GM21381 (cell line): ENCODE results near the gene MYADML2.
A peak's percentile ranks its signal among the peaks of the same experiment; 100 is the strongest.

Source experiments
- ATAC-seq: cut with Tn5 transposase; IDR thresholded peaks from one replicate; pipeline ENCODE4 v1.9.1; 2021; ENCODE audit warnings: mild to moderate bottlenecking, moderate library complexity; ENCODE audit not compliant: unreplicated experiment

MYADML2 gene

GRCh38 chr17:81926451-81927151, 20.4 kb downstream of the MYADML2 start:
- peak; percentile 23 for ATAC-seq

- no peak for ATAC-seq
Measured at GRCh38 chr17:81925860-81926450, 21.1 kb downstream of the MYADML2 start.

GRCh38 chr17:81924557-81925532, 22.2 kb downstream of the MYADML2 start:
- ATAC-seq: no peak

GRCh38 chr17:81923302-81924260, 23.5 kb downstream of the MYADML2 start:
- ATAC-seq: no peak

- ATAC-seq: no peak
Measured at GRCh38 chr17:81922566-81923301, 24.3 kb downstream of the MYADML2 start.

- no peak for ATAC-seq
Measured at GRCh38 chr17:81921996-81922565, 25.0 kb downstream of the MYADML2 start.

DNA sequence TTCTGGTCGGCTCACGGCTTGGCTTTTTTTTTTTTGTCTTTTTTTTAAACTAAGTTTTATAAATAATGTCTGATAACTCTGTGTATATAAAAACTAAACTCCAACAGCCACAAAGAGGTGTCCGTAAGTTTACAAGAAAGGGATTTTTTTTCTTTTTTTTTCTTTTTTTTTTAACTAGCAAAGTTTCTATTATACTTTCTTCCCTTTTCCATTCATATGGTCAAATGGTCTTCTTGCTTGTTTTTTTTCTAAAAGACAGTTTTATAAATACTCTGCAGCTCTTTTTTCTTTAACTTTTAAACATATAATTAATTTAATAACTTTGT, 25.5 kb downstream of the MYADML2 start:
- no peak for ATAC-seq

DNA sequence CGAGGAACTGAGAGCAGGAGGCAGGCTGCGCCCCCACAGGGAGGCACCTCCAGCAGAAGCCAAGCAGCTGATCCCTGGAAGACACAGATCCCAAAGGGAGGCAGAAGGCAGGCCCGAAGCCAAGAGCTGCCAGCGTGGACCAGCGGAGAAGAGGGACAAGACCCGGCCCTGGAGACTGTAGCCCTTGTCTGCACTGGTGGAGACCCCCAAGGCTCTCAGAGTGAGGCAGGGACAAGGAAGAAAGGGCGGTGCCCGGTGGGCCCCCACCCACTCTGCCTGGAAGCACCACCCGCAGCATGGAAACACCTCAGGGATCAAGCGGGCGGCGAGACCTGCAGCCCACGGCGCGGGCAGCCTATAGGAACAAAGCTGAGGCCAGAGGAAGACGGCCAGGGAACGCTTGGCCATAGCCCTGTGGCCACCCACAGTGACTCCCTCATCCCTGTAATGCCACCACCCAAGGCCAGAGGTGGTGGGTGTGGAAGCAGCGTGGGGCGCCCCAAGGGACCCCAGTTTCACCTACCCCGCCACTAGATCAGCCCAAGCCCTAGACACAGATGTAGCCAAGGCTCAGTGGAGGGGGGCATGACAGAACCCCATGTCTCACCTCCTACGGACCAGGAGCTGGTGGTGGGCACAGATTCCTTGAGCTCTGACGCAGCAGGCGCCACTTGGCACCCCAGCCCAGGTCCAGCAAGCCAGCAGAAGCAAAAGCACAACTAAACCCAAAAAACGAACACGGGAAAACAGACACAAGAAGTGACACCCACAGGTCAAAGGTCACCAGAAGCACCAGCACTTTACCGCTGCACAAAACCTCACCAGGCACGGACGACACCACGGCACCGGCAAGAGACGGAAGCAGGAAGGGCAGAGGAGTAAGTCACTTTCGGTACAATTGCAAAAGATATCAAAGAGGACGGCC, 26.2 kb downstream of the MYADML2 start:
- ATAC-seq: no peak

DNA sequence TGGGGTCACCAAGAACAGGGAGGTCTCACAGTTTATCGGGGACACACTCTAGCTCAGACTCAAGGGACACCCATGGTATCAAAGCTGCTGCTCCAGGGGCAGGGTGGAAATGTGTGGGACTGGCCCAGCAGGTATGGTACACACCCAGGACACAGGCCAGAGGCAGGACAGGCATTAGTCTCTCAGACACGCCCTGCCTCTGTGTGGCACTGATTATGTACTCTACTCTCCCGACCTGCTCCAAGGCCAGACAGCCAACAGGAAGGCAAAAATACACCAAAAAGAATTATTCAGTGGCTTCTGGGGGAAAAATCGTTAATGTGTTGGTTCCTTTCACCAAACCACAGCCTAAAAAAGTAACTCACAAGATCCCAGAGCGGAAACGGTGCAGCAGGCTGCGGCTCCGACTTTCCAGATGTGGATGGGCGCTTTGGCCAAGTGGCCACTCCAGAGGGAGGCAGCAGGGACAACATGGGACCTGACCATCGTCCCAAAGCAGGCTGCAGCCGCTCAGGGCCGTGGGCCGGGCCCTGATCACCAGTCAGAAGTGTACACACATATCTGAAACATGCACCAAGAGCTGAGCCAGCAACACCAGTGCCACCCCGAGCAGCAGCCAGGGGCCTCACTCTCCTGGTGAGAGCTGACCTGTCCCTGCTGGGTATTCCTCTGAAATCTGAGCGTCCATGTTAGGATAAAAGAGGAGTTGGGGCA, 28.0 kb downstream of the MYADML2 start:
- ATAC-seq: no peak

GRCh38 chr17:81918333-81918669, 28.7 kb downstream of the MYADML2 start:
- ATAC-seq: peak; percentile 12

- peak; percentile 53 for ATAC-seq
Measured at GRCh38 chr17:81917565-81918332, 29.3 kb downstream of the MYADML2 start, which contains the start of gene SIRT7. TSS of gene SIRT7 (minus strand) at chr17:81918176. CDS start at chr17:81918131, 45 bp downstream.

GRCh38 chr17:81916234-81917001, 30.6 kb downstream of the MYADML2 start:
- no peak for ATAC-seq

DNA sequence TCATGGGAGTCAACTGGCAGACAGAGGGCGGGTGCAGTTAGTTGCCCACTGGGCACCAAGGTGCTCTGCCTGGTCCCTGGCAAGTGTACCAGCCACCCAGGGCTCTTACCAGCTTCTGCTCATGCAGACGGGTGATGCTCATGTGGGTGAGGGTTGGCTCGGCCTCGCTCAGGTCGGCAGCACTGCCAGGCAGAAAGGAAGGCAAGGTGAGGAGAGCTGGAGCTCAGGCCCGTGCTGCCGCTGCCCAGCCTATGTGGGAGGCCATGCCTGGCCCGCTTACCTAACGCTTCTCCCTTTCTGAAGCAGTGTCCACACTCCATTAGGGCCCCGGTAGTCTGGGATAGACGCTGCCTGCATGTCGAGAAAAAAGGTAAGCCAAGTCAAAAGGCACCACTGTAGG, 31.7 kb downstream of the MYADML2 start:
- no peak for ATAC-seq

- no peak for ATAC-seq
Measured at GRCh38 chr17:81914103-81914850, 32.8 kb downstream of the MYADML2 start.

DNA sequence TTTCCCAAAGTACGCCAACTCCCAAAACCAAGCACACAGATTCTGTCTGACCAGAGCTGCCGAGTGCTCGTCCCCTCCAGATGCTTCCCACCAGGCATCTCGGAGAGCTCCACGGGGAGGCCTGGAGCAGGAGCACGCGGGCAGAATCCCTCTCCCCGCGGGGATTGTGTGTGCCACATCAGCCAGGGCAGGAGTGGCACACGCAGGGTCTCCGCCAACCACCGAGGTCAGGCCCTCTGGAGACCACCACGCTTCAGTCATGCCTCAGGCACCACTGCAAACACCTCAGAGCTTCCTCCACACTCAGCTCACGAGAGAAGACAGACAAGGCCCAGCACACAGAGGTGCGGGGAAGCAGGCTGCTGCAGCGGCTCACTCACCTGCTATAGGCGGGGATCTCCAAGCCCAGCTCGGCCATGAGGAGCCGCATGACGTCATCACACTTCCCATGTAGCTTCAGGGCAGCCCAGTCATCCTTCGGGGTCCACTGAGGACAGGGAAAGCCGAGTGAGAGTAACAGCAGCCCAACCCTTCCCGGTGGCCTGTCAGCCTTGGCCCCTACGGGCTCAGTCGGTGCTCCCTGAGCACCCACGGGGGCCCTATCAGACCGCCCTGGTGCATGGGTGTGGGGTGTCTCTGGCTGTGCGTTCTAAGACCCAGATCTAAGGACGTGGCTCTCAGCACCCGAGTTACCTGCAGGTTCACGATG, 33.5 kb downstream of the MYADML2 start:
- ATAC-seq: no peak
